ENCODE data around the gene TXNDC5.

The TXNDC5 gene

DNA sequence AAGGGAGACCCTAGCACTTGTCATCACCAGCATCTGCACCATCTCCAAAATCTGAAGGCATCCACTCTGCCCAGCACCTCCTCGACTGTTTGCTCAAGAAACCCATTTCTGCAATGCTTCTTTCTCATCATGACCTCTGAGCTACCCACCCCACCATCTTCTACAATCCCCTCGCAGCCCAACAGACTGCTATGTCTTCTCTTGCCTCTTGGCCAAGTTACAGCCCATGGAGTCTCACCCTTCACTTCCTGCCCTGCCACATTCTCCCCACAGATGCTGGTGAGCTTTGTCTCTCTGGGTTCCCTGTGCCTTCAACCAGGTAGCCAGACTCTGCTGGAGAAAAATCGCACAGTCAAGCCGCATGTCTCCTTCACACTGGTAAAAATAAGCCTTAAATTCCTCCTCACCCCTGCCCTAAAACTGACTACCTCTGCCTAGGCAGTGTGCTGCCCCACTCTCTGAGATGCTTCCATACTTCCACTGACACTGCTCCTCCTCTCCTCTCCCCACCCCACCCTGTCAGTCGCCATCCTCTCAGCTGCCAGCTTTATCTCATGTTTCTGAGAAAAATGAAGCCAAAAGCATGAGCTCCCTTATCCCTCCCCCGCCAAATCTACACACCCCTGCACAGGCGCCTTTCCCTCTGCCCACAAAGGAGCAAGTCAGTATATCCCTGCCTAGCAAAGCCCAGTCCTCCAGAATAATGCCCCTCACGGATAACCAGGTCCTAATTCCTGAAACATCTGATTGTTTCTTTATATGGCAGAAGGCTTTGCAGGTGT lies 2.3 kb upstream of the TXNDC5 start:
- DNase-seq = peak; percentile 61

GRCh38 chr6:7912024-7912423 lies 1.4 kb upstream of the TXNDC5 start:
- DNase-seq = peak; percentile 48

- peak; percentile 84 for DNase-seq
Observed at GRCh38 chr6:7911345-7911725, 747 bp upstream of the TXNDC5 start.

- no peak for DNase-seq
Observed at GRCh38 chr6:7910298-7910653, 312 bp downstream of the TXNDC5 start.

DNA sequence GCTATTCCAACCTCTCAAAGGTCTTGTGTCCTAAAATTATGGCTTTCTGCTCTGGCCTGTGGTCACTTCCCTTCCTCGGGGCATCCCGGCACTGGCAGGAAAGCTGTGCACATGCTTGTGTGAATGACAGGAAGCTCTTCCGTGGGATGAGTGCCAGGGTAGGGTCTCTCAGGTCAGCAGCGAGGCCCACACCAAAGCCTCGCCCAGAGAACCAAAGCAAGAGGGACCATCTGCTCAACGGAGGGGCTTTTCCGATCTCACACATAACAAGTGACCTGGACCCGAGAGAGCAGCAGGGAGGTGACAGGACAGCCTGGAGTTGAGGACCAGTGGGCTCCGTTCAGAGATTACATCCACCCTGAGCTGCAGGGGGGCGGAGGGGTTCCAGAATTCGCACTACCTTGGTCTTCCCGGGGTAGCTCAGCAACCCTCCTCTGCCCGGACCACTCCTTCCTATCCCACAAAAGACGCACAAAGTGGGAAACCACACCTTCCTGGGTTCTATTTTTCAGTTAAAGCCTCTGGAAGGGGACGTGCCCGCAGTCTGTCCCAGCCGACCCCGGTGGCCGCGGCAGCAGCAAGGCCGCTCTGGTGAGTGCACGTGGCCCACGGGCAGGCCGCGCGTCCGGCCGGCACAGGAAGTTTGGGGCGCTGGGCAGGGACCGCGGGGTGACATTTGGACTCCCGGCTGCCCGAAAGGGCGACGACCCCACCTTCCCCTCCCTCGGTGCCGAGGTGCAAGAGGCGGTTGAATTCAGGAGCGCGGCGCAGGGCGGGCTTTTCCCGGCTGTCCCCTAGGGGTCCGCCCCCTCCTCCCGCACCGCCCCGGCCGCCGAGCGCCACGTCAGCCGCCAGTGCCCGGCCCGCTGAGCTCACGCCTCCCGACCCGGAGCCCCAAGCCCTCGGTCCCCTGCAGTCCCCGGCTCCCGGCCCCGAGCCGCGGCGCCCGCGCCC lies 988 bp downstream of the TXNDC5 start:
- peak; percentile 75 for DNase-seq

- DNase-seq = peak; percentile 86
Observed at GRCh38 chr6:7907159-7907558, 3.4 kb downstream of the TXNDC5 start.

- peak; percentile 58 for DNase-seq
Observed at GRCh38 chr6:7906741-7907140, 3.8 kb downstream of the TXNDC5 start.

- no peak for DNase-seq
Observed at GRCh38 chr6:7905416-7905815, 5.2 kb downstream of the TXNDC5 start.

GRCh38 chr6:7904654-7905319 lies 5.8 kb downstream of the TXNDC5 start:
- peak; percentile 65 for DNase-seq

- DNase-seq = no peak
Observed at GRCh38 chr6:7903673-7904072, 6.9 kb downstream of the TXNDC5 start.

DNA sequence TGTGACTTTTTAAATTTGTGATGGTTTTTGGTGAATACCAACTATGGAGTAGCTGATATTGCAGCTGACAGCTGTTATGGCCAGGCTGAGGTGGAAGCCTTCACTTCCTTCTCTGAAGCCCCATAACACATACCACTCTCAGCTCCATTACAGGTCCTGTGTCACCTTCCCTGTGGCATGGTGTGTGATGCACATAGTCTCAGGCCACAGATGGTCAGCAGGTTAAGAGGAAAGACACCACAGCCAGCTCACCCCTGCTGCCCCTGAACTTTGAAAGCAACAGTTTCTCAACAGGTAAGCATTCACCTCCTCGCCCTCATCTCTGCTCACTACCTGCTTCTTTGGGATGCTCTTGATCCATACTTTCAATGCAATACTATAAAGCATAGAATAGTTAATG lies 7.7 kb downstream of the TXNDC5 start:
- DNase-seq = no peak

DNA sequence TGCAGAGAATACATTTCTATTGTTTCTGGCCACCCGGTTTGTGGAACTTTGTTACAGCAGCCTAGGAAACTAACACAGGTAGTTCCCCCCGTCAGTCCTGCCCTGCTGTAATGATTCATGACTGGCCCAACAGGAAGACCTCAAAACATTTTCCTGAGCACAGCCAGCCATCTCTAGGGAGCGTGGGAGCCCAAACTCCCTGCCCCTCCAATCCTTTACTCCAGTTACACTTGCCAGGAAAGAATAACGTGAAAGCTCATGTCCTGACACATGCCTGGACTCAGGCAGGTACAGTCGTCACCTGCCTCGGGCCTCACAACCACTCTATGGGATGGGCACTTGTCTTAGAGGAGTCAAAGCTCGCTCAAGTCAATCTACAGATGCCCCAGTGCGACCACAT lies 8.4 kb downstream of the TXNDC5 start:
- no peak for DNase-seq

DNA sequence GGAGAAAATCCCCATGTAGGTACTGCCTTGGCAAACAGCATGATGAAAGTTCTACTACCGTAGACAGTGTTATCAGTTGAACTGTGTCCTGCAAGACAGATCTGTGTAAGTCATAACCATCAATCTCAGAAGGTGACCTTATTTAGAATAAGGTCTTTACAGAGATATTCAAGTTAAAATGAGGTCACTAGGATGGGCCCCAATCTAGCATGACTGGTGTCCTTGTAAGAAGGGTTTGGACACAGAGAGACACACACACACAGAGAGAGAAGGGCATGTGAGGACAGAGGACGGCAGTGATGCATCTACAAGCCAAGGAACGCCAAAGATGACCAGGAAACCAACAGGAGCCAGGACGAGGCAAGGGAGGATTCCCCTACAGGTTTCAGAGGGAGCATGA lies 8.8 kb downstream of the TXNDC5 start:
- no peak for DNase-seq

GRCh38 chr6:7901056-7901455 lies 9.5 kb downstream of the TXNDC5 start:
- peak; percentile 72 for DNase-seq

GRCh38 chr6:7900621-7901020 lies 10.0 kb downstream of the TXNDC5 start:
- DNase-seq = peak; percentile 78

DNA sequence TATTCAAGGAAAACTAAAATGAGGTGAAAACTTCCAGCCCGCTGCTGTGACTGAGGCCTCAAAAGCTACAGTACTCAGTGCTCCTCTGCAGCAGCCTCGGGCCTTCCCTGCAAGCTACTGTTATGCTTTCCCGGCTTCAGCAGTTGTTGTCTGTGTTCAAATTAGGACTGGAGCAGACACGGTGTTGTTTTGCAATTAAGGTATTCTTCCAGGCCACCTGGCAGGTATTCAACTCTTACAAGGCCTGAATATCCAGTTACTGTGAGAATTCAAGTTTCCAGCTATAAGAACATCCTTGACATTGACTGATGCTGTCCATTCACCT lies 10.7 kb downstream of the TXNDC5 start:
- peak; percentile 36 for DNase-seq

GRCh38 chr6:7899101-7899888 lies 11.3 kb downstream of the TXNDC5 start:
- DNase-seq = peak; percentile 65

- peak; percentile 65 for DNase-seq
Observed at GRCh38 chr6:7898193-7898586, 12.4 kb downstream of the TXNDC5 start.

DNA sequence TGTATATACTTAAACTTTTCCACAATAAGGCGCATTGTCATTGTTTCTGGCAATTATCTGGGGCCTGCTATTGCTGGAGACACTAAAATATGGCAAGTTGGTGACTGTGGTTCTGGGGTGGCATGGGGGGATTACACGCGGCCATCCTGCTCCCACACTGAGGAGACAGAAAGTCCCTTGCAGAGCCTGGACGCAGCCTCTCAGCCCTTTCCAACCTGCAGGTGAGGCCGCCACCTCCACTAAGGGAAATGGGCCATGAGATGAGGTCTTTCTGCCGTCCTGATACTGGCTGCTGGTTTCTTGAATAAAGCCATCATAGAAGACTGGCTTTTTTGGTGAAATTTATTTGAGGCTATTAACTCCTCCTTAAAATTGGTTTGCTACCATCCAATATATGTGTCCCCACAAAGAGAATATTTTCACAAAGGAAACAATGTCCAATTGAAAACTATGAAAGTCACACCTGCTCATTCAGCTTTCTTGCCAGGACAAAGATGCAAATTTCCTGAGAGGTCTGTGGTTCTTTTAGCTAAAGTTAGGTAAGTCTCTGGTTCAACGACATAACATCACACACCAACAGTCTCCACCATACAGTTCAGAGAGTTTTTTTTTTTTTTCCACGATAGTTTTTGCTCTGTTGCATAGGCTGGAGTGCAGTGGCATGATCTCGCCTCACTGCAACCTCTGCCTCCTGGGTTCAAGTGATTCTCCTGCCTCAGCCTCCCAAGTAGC lies 13.0 kb downstream of the TXNDC5 start:
- DNase-seq = no peak

DNA sequence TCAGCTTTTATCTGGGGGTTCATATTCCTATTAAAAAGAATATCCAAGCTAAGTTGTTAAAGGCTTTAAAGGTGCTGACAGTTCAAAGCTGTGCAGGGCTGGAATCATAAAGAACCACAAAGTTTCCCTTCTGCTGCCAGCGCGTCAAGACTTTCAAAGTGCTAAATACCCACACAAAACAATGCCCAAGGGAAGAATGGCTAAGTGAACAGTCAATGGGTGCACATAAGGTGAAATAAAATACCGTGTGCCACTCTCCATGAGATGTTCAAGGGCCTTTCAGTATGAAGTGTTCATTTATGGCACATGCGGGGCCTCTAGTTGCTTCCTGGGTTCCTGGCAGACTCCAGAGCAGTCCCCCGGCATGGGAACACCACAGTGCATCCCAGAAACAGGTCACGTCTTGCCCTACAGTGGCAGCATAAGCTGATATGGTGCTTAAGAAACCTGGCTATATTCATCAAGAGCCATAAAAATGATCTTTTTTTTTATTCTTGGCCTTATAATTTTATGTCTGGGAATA lies 14.1 kb downstream of the TXNDC5 start:
- DNase-seq = peak; percentile 13

DNA sequence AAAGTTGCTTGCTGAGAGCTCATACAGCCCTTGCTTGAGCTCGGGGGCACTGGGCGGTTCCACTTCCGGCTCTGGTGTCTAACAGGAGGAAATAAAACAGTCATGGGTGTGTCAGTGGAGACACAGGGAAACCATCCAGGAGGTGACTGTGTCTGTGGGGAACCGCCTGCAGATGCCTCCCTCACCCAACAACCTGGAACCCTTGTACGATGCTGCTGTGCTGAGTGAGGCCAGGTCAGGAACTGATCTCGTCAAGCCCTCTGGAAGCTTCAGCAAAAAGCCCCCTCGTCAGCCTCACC lies 15.5 kb downstream of the TXNDC5 start:
- DNase-seq = no peak

All from RPMI8226 (cell line).